HepG2 (cell line): ENCODE data around the gene PEMT. TPM values are rescaled to one million over a fixed set of nuclear protein-coding genes. Genes with fewer than 3 reads are reported as not detected.

Experiments used
- CHD2 ChIP-seq: IDR thresholded peaks from 2 replicates; pipeline ENCODE4 v1.6.1; 2011; ENCODE audit warnings: low read depth, low read length, improper control_type of control experiment
- DDIT3 ChIP-seq: sonication (generic); formaldehyde crosslinking; IDR thresholded peaks from 2 replicates; pipeline ENCODE4 v1.4.0; 2020; ENCODE audit warnings: mild to moderate bottlenecking, missing genetic modification reagents
- FOSL2 ChIP-seq: sonication (generic); formaldehyde crosslinking; IDR thresholded peaks from 2 replicates; pipeline ENCODE4 v1.4.0; 2020; ENCODE audit warnings: missing genetic modification reagents
- GABPA ChIP-seq, 2 experiments: IDR thresholded peaks; 2 replicates each; pipeline ENCODE4 v1.6.1; 2011 to 2016; ENCODE audit warnings: low read depth in 2 of 2, low read length in 1 of 2, missing biosample characterization in 1 of 2, missing genetic modification characterization in 1 of 2
- GLMP ChIP-seq: sonication (generic); formaldehyde crosslinking; IDR thresholded peaks from 2 replicates; pipeline ENCODE4 v1.9.0; 2021; ENCODE audit warnings: missing genetic modification reagents, mild to moderate bottlenecking, borderline replicate concordance
- GMEB1 ChIP-seq: sonication (generic); formaldehyde crosslinking; IDR thresholded peaks from 2 replicates; pipeline ENCODE4 v1.5.1; 2020; ENCODE audit warnings: missing genetic modification reagents, mild to moderate bottlenecking, borderline replicate concordance
- HDAC2 ChIP-seq: sonication (generic); formaldehyde crosslinking; IDR thresholded peaks from 2 replicates; pipeline ENCODE4 v1.4.0; 2020; ENCODE audit warnings: missing genetic modification reagents
- HNRNPK ChIP-seq: fragments of 200-400 bp; formaldehyde crosslinking; IDR thresholded peaks from 2 replicates; pipeline ENCODE4 v1.6.1; 2018; ENCODE audit warnings: low read length, low read depth, moderate library complexity, mild to moderate bottlenecking; ENCODE audit not compliant: poor library complexity, severe bottlenecking
- HOMEZ ChIP-seq: IDR thresholded peaks from 2 replicates; pipeline ENCODE4 v1.6.1; 2016; ENCODE audit warnings: low read depth
- MTF2 ChIP-seq: sonication (generic); formaldehyde crosslinking; IDR thresholded peaks from 2 replicates; pipeline ENCODE4 v1.5.0; 2020; ENCODE audit warnings: missing genetic modification reagents, borderline replicate concordance
- MYC ChIP-seq: sonication (generic); formaldehyde crosslinking; IDR thresholded peaks from 2 replicates; pipeline ENCODE4 v1.9.0; 2021; ENCODE audit warnings: missing genetic modification reagents, borderline replicate concordance
- NBN ChIP-seq: fragments of 450-650 bp; conservative IDR thresholded peaks from 2 replicates; pipeline ENCODE4 v1.6.1; 2017
- NFIB ChIP-seq: sonication (generic); formaldehyde crosslinking; IDR thresholded peaks from 2 replicates; pipeline ENCODE4 v1.9.0; 2021; ENCODE audit warnings: missing genetic modification reagents, mild to moderate bottlenecking, borderline replicate concordance
- NKX3-1 ChIP-seq: sonication (generic); formaldehyde crosslinking; IDR thresholded peaks from 2 replicates; pipeline ENCODE4 v1.5.0; 2020; ENCODE audit warnings: missing genetic modification reagents
- NR2F6 ChIP-seq, 2 experiments: IDR thresholded peaks; 2 replicates each; pipeline ENCODE4 v1.6.1; 2016; ENCODE audit warnings: antibody characterized with exemption in 1 of 2, mild to moderate bottlenecking in 1 of 2
- POLR2A ChIP-seq, 2 experiments: IDR thresholded peaks; 2 replicates each; pipeline ENCODE4 v1.6.1; 2011; ENCODE audit warnings: low read depth in 2 of 2, low read length in 2 of 2, mild to moderate bottlenecking in 1 of 2, moderate library complexity in 1 of 2; ENCODE audit not compliant: insufficient read depth in 1 of 2
- RXRB ChIP-seq: IDR thresholded peaks from 2 replicates; pipeline ENCODE4 v1.6.1; 2016; ENCODE audit warnings: borderline replicate concordance, missing genetic modification reagents, missing compliant biosample characterization
- SP2 ChIP-seq: sonication (generic); formaldehyde crosslinking; IDR thresholded peaks from 2 replicates; pipeline ENCODE4 v1.5.1; 2020; ENCODE audit warnings: mild to moderate bottlenecking, missing genetic modification reagents
- SRF ChIP-seq: IDR thresholded peaks from 2 replicates; pipeline ENCODE4 v1.6.1; 2011; ENCODE audit warnings: mild to moderate bottlenecking, low read depth, low read length, moderate library complexity
- U2AF2 ChIP-seq: fragments of 200-400 bp; formaldehyde crosslinking; IDR thresholded peaks from 2 replicates; pipeline ENCODE4 v1.6.1; 2017; ENCODE audit warnings: low read depth, mild to moderate bottlenecking, low read length
- ZBTB42 ChIP-seq: sonication (generic); formaldehyde crosslinking; IDR thresholded peaks from 2 replicates; pipeline ENCODE4 v1.5.0; 2020; ENCODE audit warnings: mild to moderate bottlenecking, missing genetic modification reagents
- ZFP62 ChIP-seq: sonication (generic); formaldehyde crosslinking; IDR thresholded peaks from 2 replicates; pipeline ENCODE4 v1.4.0; 2020; ENCODE audit warnings: missing genetic modification reagents
- ZFY ChIP-seq: sonication (generic); formaldehyde crosslinking; IDR thresholded peaks from 2 replicates; pipeline ENCODE4 v1.4.0; 2020; ENCODE audit warnings: missing genetic modification reagents
- ZKSCAN5 ChIP-seq: sonication (generic); formaldehyde crosslinking; IDR thresholded peaks from 2 replicates; pipeline ENCODE4 v1.5.1; 2020; ENCODE audit warnings: mild to moderate bottlenecking, missing genetic modification reagents
- ZNF143 ChIP-seq: sonication (generic); formaldehyde crosslinking; IDR thresholded peaks from 2 replicates; pipeline ENCODE4 v1.4.0; 2020; ENCODE audit warnings: missing genetic modification reagents
- ZNF343 ChIP-seq: sonication (generic); formaldehyde crosslinking; IDR thresholded peaks from 2 replicates; pipeline ENCODE4 v1.4.0; 2020; ENCODE audit warnings: mild to moderate bottlenecking, missing genetic modification reagents
- ZNF674 ChIP-seq: sonication (generic); formaldehyde crosslinking; IDR thresholded peaks from 2 replicates; pipeline ENCODE4 v1.5.0; 2020; ENCODE audit warnings: low read depth, mild to moderate bottlenecking, missing genetic modification reagents
- ZNF891 ChIP-seq: sonication (generic); formaldehyde crosslinking; IDR thresholded peaks from 2 replicates; pipeline ENCODE4 v1.5.0; 2020; ENCODE audit warnings: mild to moderate bottlenecking, missing genetic modification reagents
- ZSCAN22 ChIP-seq: sonication (generic); formaldehyde crosslinking; IDR thresholded peaks from 2 replicates; pipeline ENCODE4 v1.4.0; 2020; ENCODE audit warnings: mild to moderate bottlenecking, missing genetic modification reagents
- polyA plus RNA-seq, 8 experiments: library from polyadenylated mRNA; depleted of rRNA in 3 of 8; stranded (reverse) in 7 of 8; unstranded in 1 of 8; fragments of >200 nt; fragmentation: Illumina TruSeq in 4 of 8; extraction: Trizol in 4 of 8; gene quantifications; 2 replicates each; pipeline versions ENCODE4 v1.2.1 to v1.2.3, GENCODE V29; 2011 to 2016; ENCODE audit warnings: low read depth in 4 of 8, missing spikeins in 1 of 8, mixed read lengths in 1 of 8; ENCODE audit not compliant: insufficient read depth in 1 of 8
- total RNA-seq, 5 experiments: library from RNA; depleted of rRNA; stranded (reverse); fragments of >200 nt; fragmentation: Illumina TruSeq; extraction: Trizol; gene quantifications; 2 replicates each; pipeline ENCODE4 v1.2.3, GENCODE V29; 2016; ENCODE audit warnings: low read depth in 1 of 5

Gene PEMT
- total and polyA plus RNA-seq, 2 of the 13 experiments (the other 11 are each of a cell fraction or from before 2014, with no cell fraction given) = 31.7 to 43.6 TPM

- TF ChIP-seq GMEB1 (CRISPR knock-in tag) (0 out of 2 replicates have a peak, but pooled peaks have one; percentile 43), ZKSCAN5 (CRISPR knock-in tag) (no peak), GLMP (CRISPR knock-in tag) (no peak), DDIT3 (CRISPR knock-in tag) (no peak), NR2F6 (IDR thresholded peaks at IDR 0.05) (peak; percentile 52; the same call in 1 of the 2 replicates), NR2F6 (CRISPR knock-in tag; IDR thresholded peaks at IDR 0.05) (peak; percentile 93), FOSL2 (CRISPR knock-in tag) (peak; percentile 44), NKX3-1 (0 out of 2 replicates have a peak, but pooled peaks have one; percentile 32), ZSCAN22 (no peak), U2AF2 (no peak), HDAC2 (peak; percentile 46; the same call in 1 of the 2 replicates), NFIB (CRISPR knock-in tag) (no peak), NBN (no peak), HOMEZ (CRISPR knock-in tag) (no peak), CHD2 (0 out of 2 replicates have a peak, but pooled peaks have one; percentile 24), RXRB (CRISPR knock-in tag) (peak; percentile 76), ZNF343 (CRISPR knock-in tag) (no peak), ZBTB42 (CRISPR knock-in tag) (no peak), GABPA (IDR thresholded peaks at IDR 0.05; ENCODE audit: low read depth, low read length) (no peak), GABPA (CRISPR knock-in tag; IDR thresholded peaks at IDR 0.05; ENCODE audit: low read depth) (no peak), ZNF674 (CRISPR knock-in tag) (no peak), SP2 (CRISPR knock-in tag) (peak; percentile 39; the same call in 1 of the 2 replicates), ZFY (CRISPR knock-in tag) (peak; percentile 90), ZNF891 (peak; percentile 90), MTF2 (CRISPR knock-in tag) (no peak), HNRNPK (peak; percentile 17), ZFP62 (CRISPR knock-in tag) (no peak), MYC (CRISPR knock-in tag) (peak; percentile 78), ZNF143 (CRISPR knock-in tag) (no peak; the same call in 1 of the 2 replicates), POLR2A (IDR thresholded peaks at IDR 0.05; ENCODE audit: insufficient read depth in 1 of 2, low read depth in 2 of 2, low read length in 2 of 2) (peak; percentile 67 to 85), SRF (peak; percentile 86)
Measured at GRCh38 chr17:17476865-17477467, 114.5 kb downstream of the PEMT start, which contains the start of gene MED9 (continued).
